Upper lobe of left lung (tissue), 6 donors: ENCODE results near the gene TCEANC2. TPM values are rescaled to one million over a fixed set of nuclear protein-coding genes. Genes with fewer than 3 reads are reported as not detected.

ENCODE experiments used
- ATAC-seq, 2 donors: fragments of 200-7000 bp; cut with Tn5 transposase; one replicate each; pipeline ENCODE4 v1.9.1; 2022; ENCODE audit warnings: mild to moderate bottlenecking in 2 of 2, moderate library complexity in 2 of 2; ENCODE audit not compliant: low FRiP score in 2 of 2
- DNase-seq, 2 donors: peaks; one replicate each; pipeline ENCODE4 v3.0.0-alpha.2; 2019 to 2020
- H3K27ac ChIP-seq, 4 donors: fragments of 200-600 bp; sonication (generic); one replicate each; pipeline ENCODE4 v1.5.1; 2016 to 2019
- H3K27me3 ChIP-seq, 4 donors: fragments of 200-600 bp; sonication (generic); one replicate each; pipeline ENCODE4 v1.5.1; 2017 to 2019
- H3K36me3 ChIP-seq, 4 donors: fragments of 200-600 bp; sonication (generic); one replicate each; pipeline ENCODE4 v1.5.1; 2016 to 2019
- H3K4me1 ChIP-seq, 4 donors: fragments of 200-600 bp; sonication (generic); one replicate each; pipeline ENCODE4 v1.5.1; 2018 to 2019
- H3K4me3 ChIP-seq, 4 donors: fragments of 200-600 bp; sonication (generic); one replicate each; pipeline ENCODE4 v1.5.1; 2017 to 2019; ENCODE audit warnings: mild to moderate bottlenecking in 2 of 4, moderate library complexity in 1 of 4
- H3K9me3 ChIP-seq, 4 donors: fragments of 200-600 bp; sonication (generic); one replicate each; pipeline ENCODE4 v1.5.1; 2018 to 2019
- CTCF ChIP-seq, 6 experiments: fragments of 450-650 bp in 4 of 6; fragments of 200-600 bp in 2 of 6; sonication (generic) in 2 of 6; IDR thresholded peaks; one replicate each; pipeline ENCODE4 v1.5.1; 2016 to 2019; ENCODE audit warnings: antibody characterized with exemption in 6 of 6
- EP300 ChIP-seq, 4 donors: sonication (generic); formaldehyde crosslinking; IDR thresholded peaks; one replicate each; pipeline ENCODE4 v1.5.1; 2017; ENCODE audit warnings: antibody characterized with exemption in 4 of 4, control low read depth in 2 of 4
- POLR2A ChIP-seq, 4 donors: fragments of 450-650 bp; IDR thresholded peaks; one replicate each; pipeline ENCODE4 v1.5.1; 2016 to 2017; ENCODE audit warnings: antibody characterized with exemption in 4 of 4, mild to moderate bottlenecking in 2 of 4
- POLR2AphosphoS5 ChIP-seq, 2 donors: sonication (generic); formaldehyde crosslinking; IDR thresholded peaks; one replicate each; pipeline ENCODE4 v1.5.1; 2017; ENCODE audit warnings: antibody characterized with exemption in 2 of 2
- WGBS, 2 donors: methylation state at CpG; one replicate each; pipeline ENCODE4 v1.1.5; 2017 to 2018; 5-methylcytosine and 5-hydroxymethylcytosine counted together
- total RNA-seq, 6 donors: library from RNA; depleted of rRNA in 4 of 6; stranded (reverse); fragments of >200 nt in 4 of 6; gene quantifications; one replicate each; pipeline versions ENCODE4 v1.1.0 to v1.2.1, GENCODE V29; 2016 to 2021
- donor health status: DM: no; HTN: no; CAD: no; lungs with moderate emphysema.
- donor health status: DM: no; HTN: yes; CAD: no; lungs with severe emphysema.

The TCEANC2 gene
- total RNA-seq, 6 donors from 2014 or later: 2.0 to 11.5 (median 4.6) TPM

GRCh38 chr1:54138994-54139393 lies 85.6 kb downstream of the TCEANC2 start:
- Histone ChIP-seq H3K9me3 (no peaks in the 10 kb centered on the region), H3K4me3 (no peak overlapping the region), H3K36me3 (no peaks in the 10 kb centered on the region), H3K27ac (no peak overlapping the region), H3K4me1 (no peaks in the 10 kb centered on the region), H3K27me3 (no peaks in the 10 kb centered on the region)
- DNase-seq (no peak), ATAC-seq (no peak)
- WGBS, 2 donors: 100% methylated on average over 1 of the region's 1 CpG; no CpG with 5 or more reads in 1 of the 2 donors
- TF ChIP-seq CTCF (IDR thresholded peaks at IDR 0.05): no peak
- TF ChIP-seq EP300 (IDR thresholded peaks at IDR 0.05): no peak
- TF ChIP-seq POLR2AphosphoS5 (IDR thresholded peaks at IDR 0.05): no peak
- TF ChIP-seq POLR2A (IDR thresholded peaks at IDR 0.05): no peak

- TF ChIP-seq EP300 (IDR thresholded peaks at IDR 0.05): no peak
- TF ChIP-seq POLR2A (IDR thresholded peaks at IDR 0.05): no peak
- no peak for TF ChIP-seq CTCF (IDR thresholded peaks at IDR 0.05)
- no peak for TF ChIP-seq POLR2AphosphoS5 (IDR thresholded peaks at IDR 0.05)
- no peak overlapping the region for H3K4me3 ChIP-seq
- H3K27ac ChIP-seq: no peak overlapping the region
- H3K36me3 ChIP-seq: no peaks in the 10 kb centered on the region
- H3K27me3 ChIP-seq: no peaks in the 10 kb centered on the region
- WGBS, 2 donors: 98% methylated on average over 9 to 12 of the region's 12 CpGs
- no peaks in the 10 kb centered on the region for H3K9me3 ChIP-seq
- H3K4me1 ChIP-seq: no peaks in the 10 kb centered on the region
- no peak for DNase-seq
- ATAC-seq: no peak
Observed at GRCh38 chr1:54139711-54140110, 86.3 kb downstream of the TCEANC2 start.

GRCh38 chr1:54142146-54142900 lies 88.9 kb downstream of the TCEANC2 start:
- TF ChIP-seq POLR2AphosphoS5 (IDR thresholded peaks at IDR 0.05): no peak
- TF ChIP-seq POLR2A (IDR thresholded peaks at IDR 0.05): no peak
- TF ChIP-seq EP300 (IDR thresholded peaks at IDR 0.05): no peak
- TF ChIP-seq CTCF (IDR thresholded peaks at IDR 0.05): no peak
- Histone ChIP-seq H3K4me1 (no peaks in the 10 kb centered on the region), H3K27ac (no peak overlapping the region), H3K9me3 (no peaks in the 10 kb centered on the region), H3K4me3 (no peak overlapping the region), H3K36me3 (no peaks in the 10 kb centered on the region), H3K27me3 (no peaks in the 10 kb centered on the region)
- WGBS, 2 donors: 80 to 91% methylated on average over 4 to 9 of the region's 9 CpGs
- no peak for DNase-seq
- no peak for ATAC-seq

- H3K4me1 ChIP-seq: no peaks in the 10 kb centered on the region
- ATAC-seq: no peak
- H3K36me3 ChIP-seq: no peaks in the 10 kb centered on the region
- TF ChIP-seq CTCF (IDR thresholded peaks at IDR 0.05): no peak
- TF ChIP-seq POLR2AphosphoS5 (IDR thresholded peaks at IDR 0.05): no peak
- TF ChIP-seq EP300 (IDR thresholded peaks at IDR 0.05): no peak
- TF ChIP-seq POLR2A (IDR thresholded peaks at IDR 0.05): no peak
- no peaks in the 10 kb centered on the region for H3K9me3 ChIP-seq
- no peak overlapping the region for H3K4me3 ChIP-seq
- H3K27ac ChIP-seq: no peak overlapping the region
- H3K27me3 ChIP-seq: no peaks in the 10 kb centered on the region
- no peak for DNase-seq
- 98 to 100% methylated on average over 4 to 11 of the region's 11 CpGs for WGBS, 2 donors
Observed at GRCh38 chr1:54144366-54144765, 91.0 kb downstream of the TCEANC2 start.

- Histone ChIP-seq H3K4me1 (peaks cover 0 to 10% (median 3%) of the 10 kb centered on the region in 4 donors), H3K4me3 (no peak overlapping the region), H3K36me3 (no peaks in the 10 kb centered on the region), H3K27me3 (no peaks in the 10 kb centered on the region), H3K9me3 (no peaks in the 10 kb centered on the region), H3K27ac (no peak overlapping the region)
- no peak for DNase-seq
- WGBS, 2 donors: 92 to 97% methylated on average over 3 of the region's 3 CpGs
- ATAC-seq: no peak
- TF ChIP-seq POLR2A (IDR thresholded peaks at IDR 0.05) (no peak), EP300 (IDR thresholded peaks at IDR 0.05) (no peak), POLR2AphosphoS5 (IDR thresholded peaks at IDR 0.05) (no peak), CTCF (IDR thresholded peaks at IDR 0.05) (no peak)
Observed at GRCh38 chr1:54149734-54150133, 96.3 kb downstream of the TCEANC2 start.
